Stimulated activated CD4-positive, alpha-beta T cell treated with anti-CD3 and anti-CD28 coated beads, Interleukin-2, amount 100 ng/mL, for 24 hours (primary cell): Measurements from ENCODE around the gene C10orf53.
"Not testable (repeated sequence)": the region's sequence is repeated elsewhere in the genome, so short reads cannot be mapped to it uniquely, and the experiment has no call there.

Experiments
- DNase-seq, 2 donors: peaks; one replicate each; pipeline ENCODE4 v3.0.0-alpha.2; 2020

The C10orf53 gene

DNA sequence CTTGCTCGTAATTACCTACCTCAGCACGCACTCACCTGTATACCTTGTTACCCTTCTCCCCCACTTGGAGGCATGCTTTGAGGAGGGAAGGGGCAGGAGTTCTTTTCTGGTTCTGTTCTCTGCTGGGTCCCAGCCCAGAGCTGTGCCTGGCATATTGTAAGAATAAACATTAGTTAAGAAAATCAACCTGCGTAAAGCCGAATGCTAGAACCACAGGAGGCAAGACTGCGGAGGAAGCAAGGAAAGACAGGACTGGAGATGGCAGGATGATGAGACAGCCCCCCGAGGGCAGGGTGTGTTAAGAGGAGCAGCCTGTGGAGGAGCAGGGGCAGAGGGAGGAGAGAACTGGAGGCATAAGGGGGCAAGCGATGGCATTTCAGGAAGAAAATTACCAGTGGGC is 9.5 kb downstream of the C10orf53 start:
- no peak for DNase-seq

DNA sequence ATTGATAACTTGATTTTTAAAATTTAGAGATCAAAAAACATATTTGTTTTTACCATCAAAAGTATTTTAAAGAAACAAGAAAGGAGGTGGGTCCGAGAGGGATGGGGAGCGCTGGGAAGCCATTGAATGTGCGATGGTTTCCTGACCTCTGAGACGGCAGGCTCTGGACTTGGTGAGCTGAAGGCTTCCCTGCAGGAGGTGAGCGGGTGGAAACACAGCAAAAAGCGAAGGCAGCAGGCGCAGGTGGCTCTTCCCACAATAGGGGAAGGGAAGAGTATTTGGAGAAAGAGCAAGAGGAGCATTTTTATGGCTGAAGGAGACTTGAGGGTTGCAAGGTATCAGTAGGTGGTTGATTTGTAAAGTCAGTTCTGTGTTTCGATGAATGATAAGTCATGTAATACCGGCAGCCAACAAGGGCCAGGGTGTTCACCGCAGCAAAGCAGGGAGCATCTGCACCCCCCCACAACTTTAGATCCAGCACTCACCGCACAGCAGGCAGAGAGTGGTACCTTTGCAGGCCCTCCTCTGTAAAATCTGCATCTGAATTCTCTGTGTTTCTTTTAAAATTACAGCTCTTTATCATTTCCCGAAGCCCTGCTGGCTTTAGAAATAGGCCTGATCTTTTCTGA is 10.5 kb downstream of the C10orf53 start:
- no peak for DNase-seq

DNA sequence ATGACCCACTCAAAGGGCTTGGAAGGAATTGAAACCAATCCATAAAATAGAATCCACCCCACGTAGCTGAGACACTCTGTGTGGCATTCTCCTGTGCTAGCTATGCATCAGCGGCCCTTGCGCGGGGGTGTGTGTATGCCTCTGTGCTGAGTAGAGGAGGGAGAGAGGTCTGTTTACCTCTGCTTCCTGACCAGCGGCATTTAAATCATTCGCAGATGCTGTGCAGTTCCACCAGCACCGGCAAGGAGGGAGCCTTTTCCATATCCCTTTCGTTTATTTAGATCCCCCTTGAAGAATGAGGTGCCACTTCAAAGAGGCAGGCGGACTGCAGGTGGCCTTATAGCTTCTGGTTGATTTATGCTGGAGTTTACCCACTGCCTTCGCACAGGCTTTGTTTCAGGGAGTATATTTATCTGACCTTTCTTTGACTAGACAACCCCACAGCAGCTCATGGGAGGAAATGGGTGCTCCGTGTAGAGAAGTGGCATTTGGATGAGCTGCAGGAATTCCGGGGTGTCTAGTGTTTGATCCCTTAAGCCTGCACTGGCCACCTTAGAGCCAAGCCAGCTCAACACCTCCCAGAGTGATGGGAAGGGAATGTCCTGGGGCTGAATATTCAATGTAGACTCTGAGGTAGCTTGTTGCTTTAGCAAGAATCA is 11.4 kb downstream of the C10orf53 start:
- no peak for DNase-seq

DNA sequence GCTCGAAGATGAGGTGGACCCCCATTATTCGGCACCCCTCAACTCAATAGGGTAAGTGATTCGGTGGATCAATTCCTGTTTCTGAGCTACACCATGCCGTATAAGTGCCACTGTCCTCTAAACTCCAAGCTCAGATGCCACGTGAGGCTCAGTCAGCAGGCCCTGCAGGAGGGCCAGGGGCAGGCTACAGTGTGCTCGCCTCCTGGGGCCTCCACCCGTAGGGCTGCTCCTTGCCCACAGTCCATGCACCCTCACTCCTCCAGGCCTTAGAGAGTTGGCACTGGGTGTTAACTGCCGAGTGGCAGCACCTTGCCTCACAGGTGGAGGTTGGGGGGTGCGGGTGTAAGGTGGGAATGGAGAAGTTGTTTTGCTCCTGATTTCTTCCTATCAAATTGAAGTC is 12.1 kb downstream of the C10orf53 start:
- DNase-seq: no peak

DNA sequence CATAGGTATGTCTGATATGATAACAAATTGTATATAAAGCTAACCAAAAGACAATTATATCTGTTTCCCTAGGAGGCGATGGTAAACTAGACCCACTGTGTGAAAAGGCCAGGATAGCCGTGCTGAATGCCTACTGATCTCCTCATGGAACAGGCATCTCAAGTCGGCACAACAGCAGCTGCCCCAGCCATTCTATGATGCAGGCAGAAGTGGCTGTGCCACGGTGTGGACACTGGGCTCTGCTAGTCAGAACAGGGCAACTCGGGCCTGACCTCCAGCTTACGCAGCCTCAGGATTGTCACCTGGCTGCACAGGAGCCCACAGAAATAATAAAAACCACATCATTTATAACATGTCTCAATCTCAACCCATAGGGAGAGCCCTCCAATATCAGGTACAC is 15.0 kb downstream of the C10orf53 start:
- no peak for DNase-seq

DNA sequence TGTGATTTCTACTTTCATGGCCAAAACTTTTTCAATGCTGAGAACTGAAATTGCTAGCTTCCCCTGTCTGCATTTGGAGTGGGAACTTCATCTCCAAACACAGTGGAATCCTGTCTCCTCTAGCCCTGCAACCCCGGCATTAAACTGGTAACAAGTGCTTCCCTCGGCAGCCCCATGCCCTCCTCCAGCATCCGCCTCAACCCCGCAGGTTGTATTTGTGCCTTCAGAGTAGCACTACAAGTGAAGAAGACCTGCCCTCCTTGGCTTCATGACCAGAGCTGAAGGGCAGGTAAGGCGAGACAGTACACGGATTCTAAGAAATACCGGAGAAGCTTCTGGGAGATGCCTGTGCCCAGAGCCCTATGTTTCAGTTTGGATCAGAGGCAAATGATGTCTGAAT is 16.9 kb downstream of the C10orf53 start:
- no peak for DNase-seq

DNA sequence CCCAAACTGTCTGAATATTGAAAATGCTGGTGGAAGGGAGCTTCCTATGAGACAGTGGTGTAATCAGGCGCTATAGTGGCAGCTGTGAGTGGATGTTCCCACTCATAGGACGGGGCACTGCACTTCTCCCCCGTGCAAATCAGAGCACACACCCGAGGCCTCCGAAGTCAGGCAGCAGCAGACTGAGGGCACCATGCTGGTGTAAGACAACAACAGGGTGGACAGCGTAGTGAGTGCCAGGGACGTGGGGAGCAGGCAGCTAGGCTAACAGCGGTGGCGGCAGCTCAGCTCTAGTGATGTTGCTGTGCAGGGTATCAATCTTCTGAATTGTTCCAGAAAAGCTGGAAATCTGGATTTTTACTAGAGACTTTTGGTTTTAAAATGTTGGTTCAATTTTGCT is 19.2 kb downstream of the C10orf53 start:
- no peak for DNase-seq

DNA sequence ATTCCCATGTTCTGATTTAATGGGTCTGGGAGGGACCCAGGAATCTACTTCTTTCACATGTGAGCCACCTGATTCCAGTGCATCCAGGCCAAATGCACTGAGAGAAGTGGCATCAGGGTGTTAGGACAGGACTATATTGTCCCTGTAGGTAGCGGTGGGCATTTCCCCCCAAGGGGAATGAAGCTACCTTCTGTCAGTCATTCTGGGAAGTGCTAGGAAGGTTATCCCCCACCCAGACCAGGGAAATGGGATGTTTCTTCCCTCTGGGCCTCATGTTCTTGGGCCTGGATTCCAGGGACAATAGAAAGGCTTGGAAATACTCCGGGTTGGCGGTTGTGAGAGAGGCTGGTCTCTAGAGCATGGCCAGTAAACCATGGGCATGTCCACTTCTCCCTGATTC is 20.8 kb downstream of the C10orf53 start:
- DNase-seq: no peak

DNA sequence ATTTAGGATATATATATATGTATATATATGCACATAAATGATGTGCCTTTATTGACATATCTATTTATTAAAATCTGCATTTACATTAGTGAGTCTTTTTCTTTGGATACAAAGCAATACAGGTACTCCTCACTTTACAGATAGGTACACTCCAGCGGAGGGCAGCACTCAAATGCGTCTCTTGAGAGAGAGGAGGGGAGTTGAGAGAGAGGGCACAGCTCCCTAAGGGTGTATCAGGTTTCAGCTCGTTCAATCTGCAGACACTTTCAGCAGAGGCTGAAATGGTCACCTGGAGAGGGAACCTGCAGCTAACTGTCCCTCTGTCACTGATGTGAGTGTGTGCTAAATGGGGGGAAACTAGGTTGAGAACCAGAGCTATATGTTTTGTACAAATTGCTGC is 21.5 kb downstream of the C10orf53 start:
- no peak for DNase-seq

DNA sequence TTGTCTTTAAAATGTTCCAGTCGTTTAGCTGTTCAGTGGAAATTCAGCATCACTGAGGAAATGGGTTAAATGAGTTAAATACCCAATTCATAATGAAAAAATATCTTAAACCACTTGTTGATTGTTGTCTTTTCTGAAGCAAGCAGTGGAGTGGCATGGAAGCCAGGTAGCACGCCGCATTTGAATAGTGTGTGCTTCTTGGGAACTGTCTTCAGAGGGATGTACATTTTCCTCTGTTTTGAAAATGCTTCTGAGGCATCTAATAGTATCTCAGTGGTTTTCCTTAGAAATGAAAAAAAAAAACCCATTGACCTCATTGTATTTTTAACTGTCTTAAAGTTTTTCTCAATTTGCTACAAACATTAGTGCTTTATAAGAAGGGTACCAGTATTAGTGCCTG is 28.1 kb downstream of the C10orf53 start:
- no peak for DNase-seq

DNA sequence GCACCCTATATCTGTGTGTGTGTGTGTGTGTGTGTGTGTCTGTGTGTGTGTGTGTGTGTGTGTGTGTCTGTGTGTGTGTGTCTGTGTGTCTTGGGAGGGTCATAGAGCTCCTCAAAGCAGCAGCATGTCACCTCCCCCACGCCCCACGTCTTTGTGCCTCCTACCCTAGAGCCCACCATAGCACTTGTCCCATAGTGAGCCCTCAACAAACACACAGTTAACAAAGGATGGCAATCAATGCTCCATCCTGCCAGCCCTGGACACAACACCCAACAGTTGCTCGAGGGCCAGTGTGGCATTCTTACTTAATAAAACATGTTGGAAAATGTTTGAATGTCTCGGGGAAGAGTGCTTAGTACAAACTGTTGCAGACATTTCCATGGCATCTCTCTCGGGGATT is 30.5 kb downstream of the C10orf53 start:
- no peak for DNase-seq

DNA sequence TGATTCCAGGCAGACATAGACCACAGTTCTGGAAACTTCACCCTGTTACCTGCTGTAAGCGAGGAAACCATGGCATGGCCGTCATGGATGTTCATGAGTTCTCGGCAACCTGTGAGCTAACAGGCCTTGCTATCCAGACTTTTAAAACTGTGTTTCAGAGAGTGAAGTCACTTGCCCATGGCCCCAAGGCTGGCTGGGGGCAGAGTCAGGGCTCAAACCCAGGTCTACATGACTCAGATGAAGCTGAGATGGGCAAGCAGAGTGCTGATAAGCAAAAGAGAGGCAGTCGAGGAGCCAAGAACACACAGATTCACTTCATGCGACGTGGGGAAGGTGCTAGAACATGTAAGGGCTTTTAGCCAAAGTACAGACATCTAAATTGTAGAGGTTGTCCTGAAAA is 31.5 kb downstream of the C10orf53 start:
- no peak for DNase-seq

DNA sequence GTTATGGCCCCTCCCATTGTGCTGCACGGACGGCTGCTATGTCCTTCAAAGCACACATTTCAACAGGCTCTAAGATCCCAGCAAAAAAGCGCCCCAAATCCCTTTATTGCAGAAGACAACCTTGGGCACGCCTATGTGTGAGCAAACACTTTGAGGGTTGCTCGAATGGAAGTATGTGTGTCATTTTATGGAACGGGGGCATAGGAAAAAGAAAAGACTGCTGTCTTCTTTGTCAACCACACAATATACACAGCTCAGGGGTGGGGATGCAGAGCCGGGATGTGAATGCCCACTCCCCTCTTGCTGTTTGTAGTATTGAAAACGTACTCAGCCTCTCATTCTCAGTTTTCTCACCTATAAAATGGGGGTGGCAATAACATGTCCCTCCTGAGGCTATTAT is 32.0 kb downstream of the C10orf53 start:
- no peak for DNase-seq

DNA sequence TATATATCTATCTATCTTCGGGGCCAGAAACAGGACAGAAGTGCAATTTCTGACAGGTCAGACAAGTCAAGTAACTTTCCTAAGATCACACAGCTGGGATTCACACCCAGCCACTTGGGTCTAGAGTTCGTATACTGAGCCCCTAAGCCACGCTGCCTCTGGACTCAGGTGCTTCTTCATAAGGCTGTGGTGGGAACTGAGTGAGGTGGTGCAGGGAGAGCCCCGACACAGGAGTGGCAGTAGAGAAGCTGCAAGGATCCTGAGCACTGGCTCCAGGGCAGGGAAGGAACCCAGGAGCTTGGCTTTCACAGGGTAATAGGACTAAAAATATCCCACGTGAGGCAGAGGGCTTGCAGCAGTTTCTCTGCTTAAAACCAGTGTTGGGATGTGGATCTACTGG is 33.8 kb downstream of the C10orf53 start:
- DNase-seq: no peak

DNA sequence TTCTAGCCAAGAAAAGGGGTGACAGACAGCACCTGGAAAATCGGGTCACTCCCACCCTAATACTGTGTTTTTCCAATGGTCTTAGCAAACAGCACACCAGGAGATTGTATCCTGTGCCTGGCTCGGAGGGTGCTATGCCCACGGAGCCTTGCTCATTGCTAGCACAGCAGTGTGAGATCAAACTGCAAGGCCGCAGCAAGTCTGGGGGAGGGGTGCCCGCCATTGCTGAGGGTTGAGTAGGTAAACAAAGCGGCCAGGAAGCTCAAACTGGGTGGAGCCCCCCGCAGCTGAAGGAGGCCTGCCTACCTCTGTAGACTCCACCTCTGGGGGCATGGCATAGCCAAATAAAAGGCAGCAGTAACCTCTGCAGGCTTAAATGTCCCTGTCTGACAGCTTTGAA is 35.7 kb downstream of the C10orf53 start:
- not testable (repeated sequence) for DNase-seq

DNA sequence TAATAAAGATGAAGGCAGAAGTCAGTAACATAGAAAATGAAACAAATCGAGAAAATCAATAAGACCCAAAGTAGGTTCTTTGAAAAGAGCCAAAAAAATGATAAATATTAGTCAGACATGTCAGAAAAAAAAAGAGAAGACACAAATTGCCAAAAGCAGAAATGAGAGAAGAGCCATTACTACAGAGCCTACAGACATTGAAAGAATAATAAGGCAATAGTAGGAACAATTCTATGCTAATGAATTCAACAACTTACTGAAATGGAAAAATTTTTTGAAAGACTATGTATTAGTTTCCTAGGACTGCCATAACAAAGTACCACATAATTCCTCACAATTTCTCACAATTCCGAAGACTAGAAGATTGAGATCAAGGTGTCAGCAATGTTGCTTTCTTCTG is 47.1 kb downstream of the C10orf53 start:
- DNase-seq: no peak

DNA sequence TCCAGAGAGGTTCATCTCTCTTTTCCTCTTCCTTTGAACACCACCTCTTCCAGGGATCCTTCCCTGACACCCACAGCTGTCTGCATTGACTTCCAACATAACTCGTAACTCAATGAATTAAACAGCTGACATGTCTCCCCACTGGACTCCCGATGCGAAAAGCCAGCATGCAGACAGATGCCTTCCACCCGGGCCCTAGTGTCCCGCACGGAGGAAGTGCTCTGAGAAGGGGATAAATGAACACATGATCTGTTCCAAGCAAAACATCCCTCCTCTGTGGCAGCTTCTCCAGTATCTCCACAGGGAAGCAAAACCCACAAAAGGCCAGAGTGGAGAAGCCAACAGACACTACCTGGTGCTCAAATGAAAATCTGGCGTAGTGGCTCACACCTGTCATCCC is 54.4 kb downstream of the C10orf53 start:
- no peak for DNase-seq

DNA sequence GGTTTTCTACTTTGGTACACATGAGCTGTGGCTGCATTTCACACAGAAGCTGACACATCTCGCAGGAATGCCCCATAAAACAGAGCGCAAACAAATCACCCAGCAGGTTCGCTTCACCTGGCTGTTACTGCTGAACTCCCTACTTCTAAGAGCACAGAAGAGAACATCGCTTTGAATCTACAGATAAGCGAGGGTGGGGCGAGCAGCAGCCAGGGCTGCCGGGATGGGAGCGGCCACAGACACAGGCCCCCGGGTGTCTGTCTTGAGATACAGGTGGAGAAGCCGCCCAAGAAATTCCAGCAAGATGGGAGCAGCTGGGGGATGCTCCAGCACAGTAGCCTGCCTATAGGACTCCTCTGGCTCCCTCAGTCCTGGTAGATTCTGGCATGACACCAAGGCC is 55.2 kb downstream of the C10orf53 start:
- DNase-seq: no peak

DNA sequence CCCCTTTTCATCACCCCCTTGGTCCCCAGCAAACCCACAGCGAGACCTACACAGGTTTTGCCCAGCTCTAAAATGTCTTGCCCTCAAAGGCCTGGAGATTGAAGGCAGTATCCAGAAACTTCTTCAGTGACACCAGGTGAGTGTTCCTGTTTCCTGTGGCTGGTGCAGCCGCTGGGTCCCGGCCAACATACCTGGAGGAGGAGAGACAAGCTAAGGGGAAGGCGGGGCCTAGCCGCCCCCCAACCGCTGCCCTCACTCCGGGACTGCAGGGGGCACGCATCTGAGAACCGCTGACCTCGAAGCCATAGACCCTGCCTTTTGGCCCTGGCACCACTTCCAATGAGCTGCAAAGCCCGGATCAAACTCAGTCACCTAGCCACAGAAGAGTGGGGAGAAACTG is 55.7 kb downstream of the C10orf53 start:
- no peak for DNase-seq

DNA sequence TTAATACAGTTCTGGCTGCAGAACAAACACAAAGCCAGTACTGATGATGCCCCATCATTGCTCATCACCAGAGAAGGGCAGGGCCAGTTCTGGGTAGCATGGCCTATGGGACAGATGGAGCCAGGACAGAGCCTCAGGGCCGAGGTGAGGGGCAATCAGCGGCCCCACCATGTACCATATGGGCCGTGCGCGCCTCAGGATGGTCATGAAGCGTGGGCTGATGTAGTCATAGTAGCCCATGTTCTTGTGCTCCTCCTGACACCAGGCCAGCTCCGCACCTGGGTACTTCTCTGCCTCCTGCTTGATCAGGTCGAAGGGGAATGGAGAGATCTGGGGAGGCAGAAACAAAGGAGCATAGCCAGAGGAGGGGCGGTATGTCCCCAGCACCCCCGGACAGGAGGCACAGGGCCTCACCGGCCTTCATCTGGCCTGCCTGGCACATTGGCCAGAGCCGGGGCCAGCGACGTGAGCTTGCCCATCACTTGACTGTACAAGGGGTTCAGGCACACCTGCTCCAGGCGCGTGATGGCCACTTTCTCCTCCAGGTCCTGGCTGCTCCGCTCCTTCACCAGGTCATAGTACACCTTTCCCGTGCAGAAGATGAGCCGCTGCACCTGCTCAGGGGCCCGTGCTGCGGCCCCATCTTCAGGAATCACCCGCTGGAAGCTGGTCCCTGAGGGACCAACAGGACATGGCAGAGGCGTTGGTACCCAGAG is 56.6 kb downstream of the C10orf53 start:
- no peak for DNase-seq

DNA sequence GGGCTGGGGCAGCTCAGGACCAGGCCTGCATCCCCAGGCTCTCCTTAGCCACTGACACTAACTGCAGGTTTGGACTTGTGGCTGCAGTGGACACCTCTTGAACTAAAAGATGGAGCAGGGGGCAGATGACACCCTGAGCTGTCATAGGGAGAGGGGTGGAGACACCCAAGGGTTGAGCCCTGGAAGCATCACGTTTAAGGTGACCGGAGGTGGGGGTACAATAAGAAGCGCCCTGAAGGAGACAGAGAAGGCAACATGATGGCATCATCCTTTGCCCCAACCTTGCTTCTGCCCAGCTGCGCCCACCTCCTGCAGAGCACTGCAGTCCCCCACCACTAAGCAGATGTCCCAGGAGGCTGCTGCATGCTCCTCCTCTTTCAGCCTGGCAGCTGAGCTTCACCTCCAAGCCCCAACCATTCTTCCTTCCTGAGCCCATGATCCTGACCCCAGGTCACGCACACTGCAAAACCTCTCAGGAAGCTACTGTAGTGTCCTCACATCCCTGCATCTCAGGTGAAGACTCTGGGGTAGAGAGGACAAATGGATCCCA is 57.2 kb downstream of the C10orf53 start:
- no peak for DNase-seq

DNA sequence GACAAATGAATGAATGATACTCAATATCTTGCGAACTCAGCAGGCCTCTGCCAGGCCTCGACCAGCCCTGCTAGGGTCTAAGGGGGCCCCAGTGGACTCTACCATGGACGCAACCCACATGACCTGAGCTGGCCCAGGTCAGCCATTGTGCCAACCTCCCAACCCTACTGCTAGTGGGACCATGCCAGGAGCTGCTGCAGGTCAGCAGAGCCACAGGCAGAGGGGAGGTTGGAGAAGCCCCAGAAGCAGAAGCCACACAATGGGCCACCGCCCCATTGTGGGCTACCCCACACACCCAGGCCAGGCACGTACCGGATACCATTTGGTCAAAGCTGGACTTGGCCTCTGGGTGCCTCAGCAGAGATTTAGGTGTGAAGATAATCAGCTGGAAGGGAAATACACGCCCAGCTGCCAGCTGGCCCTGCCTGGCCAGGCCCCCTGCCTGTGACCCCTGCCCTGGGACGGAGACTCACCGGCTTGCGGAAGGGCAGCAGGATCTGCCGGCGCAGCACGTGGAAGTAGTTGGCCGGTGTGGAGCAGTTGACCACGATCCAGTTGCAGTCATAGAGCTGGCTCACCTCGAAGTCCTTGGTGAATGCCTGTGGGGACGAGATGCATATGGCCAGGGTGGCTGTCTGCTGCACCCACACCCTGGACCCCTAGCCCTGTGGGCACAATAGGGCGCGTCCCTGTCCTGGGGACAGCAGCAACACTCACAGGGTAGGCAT is 58.2 kb downstream of the C10orf53 start:
- no peak for DNase-seq

DNA sequence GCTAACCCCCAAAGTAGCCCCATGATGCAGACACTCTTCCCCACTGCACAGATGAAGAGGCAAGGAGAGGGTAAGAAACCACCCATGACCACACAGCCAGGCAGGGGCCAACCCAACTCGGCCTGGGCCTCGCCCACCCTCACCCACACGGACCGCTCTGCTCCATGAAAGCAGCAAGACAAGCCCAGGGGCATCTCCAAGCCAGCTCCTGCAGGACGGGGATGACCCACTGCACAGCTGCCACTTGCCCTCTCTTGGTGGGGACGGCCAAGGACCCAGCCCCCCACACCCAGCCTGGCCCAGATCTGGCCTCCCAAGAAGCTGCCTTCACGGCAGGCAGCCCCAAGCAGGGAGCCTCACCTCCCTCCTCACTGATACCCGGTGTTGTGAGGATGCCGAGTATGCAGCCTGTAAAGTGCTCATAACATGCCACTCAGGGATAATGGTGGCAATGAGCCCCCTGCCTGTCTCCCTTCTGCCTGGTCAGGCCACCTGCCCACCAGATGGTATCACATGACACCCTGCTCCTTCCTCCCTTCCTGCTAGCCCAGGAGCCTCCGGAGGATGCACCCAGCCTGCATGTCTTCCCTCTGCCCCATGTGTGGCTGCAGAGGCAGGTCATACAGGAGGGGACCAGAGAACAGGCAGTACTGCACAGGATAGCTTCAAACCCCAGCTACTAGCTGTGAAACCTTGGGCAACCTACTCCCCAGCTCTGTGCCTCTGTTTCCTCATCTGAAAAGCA is 59.3 kb downstream of the C10orf53 start:
- no peak for DNase-seq
